GM19043 (cell line): ENCODE data around the gene TSHZ1.
"Not testable (repeated sequence)": the region's sequence is repeated elsewhere in the genome, so short reads cannot be mapped to it uniquely, and the experiment has no call there.

ENCODE experiments used
- ATAC-seq: cut with Tn5 transposase; IDR thresholded peaks from one replicate; pipeline ENCODE4 v1.9.1; 2021; ENCODE audit warnings: low read depth; ENCODE audit not compliant: unreplicated experiment

The TSHZ1 gene

GRCh38 chr18:75179819-75180600 lies 30.6 kb upstream of the TSHZ1 start:
- ATAC-seq = no peak

- ATAC-seq = no peak
These were observed 27.1 kb upstream of the TSHZ1 start for GRCh38 chr18:75183524-75183923.

GRCh38 chr18:75183973-75184493 lies 26.6 kb upstream of the TSHZ1 start:
- ATAC-seq = no peak

- no peak for ATAC-seq
These were observed 25.1 kb upstream of the TSHZ1 start for GRCh38 chr18:75185460-75185859.

- not testable (repeated sequence) for ATAC-seq
These were observed 22.9 kb upstream of the TSHZ1 start for GRCh38 chr18:75187702-75188101.

- no peak for ATAC-seq
These were observed 20.9 kb upstream of the TSHZ1 start for GRCh38 chr18:75189696-75190095.

- no peak for ATAC-seq
These were observed 17.7 kb upstream of the TSHZ1 start for GRCh38 chr18:75192899-75193298.

GRCh38 chr18:75198036-75198435 lies 12.6 kb upstream of the TSHZ1 start:
- ATAC-seq = no peak

GRCh38 chr18:75199327-75199726 lies 11.3 kb upstream of the TSHZ1 start:
- no peak for ATAC-seq

GRCh38 chr18:75200071-75200470 lies 10.5 kb upstream of the TSHZ1 start:
- no peak for ATAC-seq

GRCh38 chr18:75200605-75201280 lies 9.9 kb upstream of the TSHZ1 start:
- no peak for ATAC-seq

- ATAC-seq = no peak
These were observed 9.0 kb upstream of the TSHZ1 start for GRCh38 chr18:75201282-75202270.

GRCh38 chr18:75202696-75203365 lies 7.8 kb upstream of the TSHZ1 start:
- ATAC-seq = no peak

GRCh38 chr18:75203416-75204268 lies 7.0 kb upstream of the TSHZ1 start:
- no peak for ATAC-seq

- ATAC-seq = no peak
These were observed 6.3 kb upstream of the TSHZ1 start for GRCh38 chr18:75204269-75204731.

GRCh38 chr18:75204732-75205513 lies 5.7 kb upstream of the TSHZ1 start:
- no peak for ATAC-seq

GRCh38 chr18:75205514-75206132 lies 5.0 kb upstream of the TSHZ1 start:
- ATAC-seq = no peak
